Activated T-helper 1 cell treated with Interleukin-2 at 50 U/mL for 16 hours (primary cell): ENCODE results near the gene PTGES2.
A peak's percentile ranks its signal among the peaks of the same experiment; 100 is the strongest.
"Not testable (repeated sequence)": the region's sequence is repeated elsewhere in the genome, so short reads cannot be mapped to it uniquely, and the experiment has no call there.

Experiments
- DNase-seq: peaks from one replicate; pipeline ENCODE4 v3.0.0-alpha.2; 2020; ENCODE audit warnings: low read depth

The PTGES2 gene

GRCh38 chr9:128088253-128088945 lies 39.1 kb downstream of the PTGES2 start:
- no peak for DNase-seq

- no peak for DNase-seq
These were observed 40.3 kb downstream of the PTGES2 start for GRCh38 chr9:128087262-128087661.

DNA sequence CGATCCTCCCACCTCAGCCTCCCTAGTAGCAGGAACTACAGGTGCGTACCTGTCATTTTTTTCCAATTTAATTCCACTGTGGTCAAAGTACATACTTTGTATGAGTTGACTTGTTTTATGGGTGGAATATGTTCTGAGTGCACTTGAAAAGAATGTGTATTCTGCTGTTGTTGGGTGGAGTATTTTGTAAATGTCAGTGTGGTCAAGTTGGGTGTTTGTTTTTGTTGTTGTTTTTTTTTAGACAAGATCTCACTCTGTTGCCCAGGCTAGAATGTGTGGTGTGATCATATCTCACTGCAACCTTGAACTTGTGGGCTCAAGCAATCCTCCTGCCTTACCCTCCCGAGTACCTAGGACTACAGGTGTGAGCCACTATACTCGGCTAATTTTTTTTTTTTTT lies 41.6 kb downstream of the PTGES2 start:
- DNase-seq: no peak

DNA sequence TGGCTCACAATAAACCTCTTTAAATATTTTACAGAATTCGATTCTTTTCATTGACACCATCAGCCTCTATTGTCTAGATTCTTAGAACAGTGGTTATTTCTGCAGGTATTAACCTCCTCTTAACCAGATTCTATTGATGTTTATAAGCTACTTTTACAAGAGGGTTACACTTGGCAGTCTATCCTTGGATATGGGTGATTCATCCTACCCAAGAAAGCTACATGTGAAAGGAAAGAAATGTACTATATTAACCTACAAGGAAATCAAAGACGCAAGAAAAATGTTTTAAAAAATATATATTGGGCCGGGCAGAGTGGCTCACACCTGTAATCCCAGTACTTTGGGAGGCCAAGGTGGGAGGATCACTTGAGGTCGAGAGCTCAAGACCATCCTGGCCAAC lies 42.8 kb downstream of the PTGES2 start:
- no peak for DNase-seq

DNA sequence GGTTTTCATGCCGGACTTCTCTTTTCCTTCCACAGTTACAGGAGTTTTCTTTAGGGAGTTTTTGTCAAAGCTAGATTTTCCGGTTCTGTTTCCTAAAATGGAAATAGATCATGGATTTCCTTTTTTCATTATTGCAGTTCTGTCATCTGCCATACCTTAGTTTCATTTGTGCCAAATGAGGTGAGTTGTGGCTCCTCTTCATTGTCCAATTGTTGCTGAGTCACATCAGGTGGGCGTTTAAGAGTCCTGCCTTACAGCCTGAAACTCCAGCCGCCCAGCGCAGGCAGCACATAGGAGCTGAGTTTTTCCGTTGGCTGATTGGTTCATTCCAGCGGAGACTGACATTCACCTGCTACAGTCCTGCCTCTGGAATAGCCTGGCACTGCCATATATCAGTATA lies 45.4 kb downstream of the PTGES2 start:
- DNase-seq: no peak

- no peak for DNase-seq
These were observed 46.5 kb downstream of the PTGES2 start for GRCh38 chr9:128081056-128081455.

- DNase-seq: no peak
These were observed 47.3 kb downstream of the PTGES2 start for GRCh38 chr9:128080206-128080605.

DNA sequence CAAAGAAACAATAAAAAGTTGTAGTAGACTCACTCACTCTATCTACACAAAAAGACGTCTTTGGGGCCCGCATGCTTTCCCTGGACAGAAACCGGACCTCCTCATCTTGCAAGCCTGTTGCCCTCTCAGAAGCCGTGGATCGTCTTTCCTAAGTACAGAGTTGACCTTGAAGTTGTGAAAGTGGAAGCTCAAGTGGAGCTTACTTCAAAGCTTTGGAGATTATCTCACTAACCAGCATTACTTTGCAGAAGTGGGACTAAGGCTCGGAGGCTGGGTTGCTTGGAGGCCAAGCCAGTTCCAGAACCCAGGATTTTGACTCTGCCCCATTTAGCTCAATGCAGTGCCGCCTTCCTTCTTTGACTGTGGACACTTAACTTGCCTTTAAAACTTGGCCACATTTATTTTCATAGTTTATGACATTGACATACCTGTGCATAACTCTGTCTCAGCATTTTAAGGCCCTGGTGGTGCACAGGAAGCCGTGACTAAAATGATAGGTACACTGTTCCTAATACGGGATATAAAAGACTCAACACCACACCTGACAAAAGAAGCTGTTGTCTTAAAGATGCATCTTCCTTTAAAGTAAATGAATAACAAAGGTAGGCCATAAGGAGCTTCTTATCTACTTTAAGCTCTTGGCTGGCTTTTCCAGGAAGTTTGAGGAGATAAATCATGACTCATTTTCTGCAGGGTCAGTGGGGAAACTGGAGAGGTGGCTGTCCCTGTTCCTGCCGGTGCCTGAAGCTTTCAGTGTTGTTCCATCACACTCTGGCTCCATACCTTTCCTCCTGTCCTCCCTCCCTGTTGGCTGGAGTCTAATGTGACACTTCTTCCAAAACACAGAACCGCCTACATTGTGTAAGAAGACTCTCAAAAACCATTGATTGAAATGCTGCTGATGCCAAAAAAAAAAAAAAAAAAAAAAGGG lies 48.8 kb downstream of the PTGES2 start:
- no peak for DNase-seq

DNA sequence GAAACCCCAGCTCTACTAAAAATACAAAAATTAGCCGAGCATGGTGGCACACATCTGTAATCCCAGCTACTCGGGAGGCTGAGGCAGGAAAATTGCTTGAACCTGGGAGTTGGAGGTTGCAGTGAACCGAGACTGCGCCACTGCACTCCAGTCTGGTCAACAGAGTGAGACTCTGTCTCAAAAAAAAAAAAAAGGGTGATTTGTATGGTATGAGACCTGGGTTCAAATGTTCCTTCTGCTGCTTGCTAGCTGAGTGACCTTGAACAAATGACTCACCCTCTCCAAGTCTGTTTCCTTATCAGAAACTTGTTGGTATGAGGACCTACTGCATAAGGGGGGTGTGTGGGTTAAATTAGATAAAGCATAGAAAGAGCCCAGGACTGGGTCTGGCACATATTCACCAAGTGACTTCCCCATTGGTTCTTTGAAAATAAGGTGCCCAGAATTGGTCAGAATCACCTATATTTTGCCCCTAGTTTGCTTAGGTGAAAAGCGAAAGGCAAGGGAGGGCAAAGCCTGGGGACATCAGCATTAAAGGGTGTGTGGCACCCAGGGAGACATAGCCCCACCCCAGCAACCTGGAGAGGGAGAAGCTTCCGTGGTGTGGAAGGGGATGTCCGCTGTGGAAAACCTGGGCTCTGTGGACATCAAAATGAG lies 49.6 kb downstream of the PTGES2 start:
- no peak for DNase-seq

DNA sequence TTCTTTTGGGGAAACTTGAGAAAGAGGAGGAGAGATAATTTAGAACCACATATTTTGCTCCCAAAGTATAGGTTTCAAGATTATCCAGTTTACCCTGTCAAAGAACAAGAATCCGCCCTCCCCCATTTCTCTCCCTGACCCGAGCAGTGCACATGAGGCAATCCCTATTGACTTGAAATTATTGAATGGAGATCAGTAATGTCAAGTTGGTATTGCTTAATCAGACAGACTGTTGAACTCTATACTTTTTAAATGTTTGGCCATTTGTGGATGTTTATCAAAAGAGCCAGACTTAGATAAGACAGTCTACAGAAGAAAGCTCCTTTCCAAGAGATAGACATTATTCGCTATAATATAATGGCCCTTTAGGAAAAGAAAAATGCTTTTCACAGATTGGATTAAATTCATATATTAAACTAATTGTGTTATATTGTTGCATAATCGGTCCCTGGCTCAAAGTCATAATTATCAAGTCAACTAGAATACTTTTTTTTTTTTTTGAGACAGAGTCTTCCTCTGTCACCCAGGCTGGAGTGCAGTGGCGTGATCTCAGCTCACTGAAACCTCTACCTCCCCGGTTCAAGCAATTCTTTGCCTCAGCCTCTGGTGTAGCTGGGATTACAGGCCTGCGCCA lies 54.2 kb downstream of the PTGES2 start:
- no peak for DNase-seq

DNA sequence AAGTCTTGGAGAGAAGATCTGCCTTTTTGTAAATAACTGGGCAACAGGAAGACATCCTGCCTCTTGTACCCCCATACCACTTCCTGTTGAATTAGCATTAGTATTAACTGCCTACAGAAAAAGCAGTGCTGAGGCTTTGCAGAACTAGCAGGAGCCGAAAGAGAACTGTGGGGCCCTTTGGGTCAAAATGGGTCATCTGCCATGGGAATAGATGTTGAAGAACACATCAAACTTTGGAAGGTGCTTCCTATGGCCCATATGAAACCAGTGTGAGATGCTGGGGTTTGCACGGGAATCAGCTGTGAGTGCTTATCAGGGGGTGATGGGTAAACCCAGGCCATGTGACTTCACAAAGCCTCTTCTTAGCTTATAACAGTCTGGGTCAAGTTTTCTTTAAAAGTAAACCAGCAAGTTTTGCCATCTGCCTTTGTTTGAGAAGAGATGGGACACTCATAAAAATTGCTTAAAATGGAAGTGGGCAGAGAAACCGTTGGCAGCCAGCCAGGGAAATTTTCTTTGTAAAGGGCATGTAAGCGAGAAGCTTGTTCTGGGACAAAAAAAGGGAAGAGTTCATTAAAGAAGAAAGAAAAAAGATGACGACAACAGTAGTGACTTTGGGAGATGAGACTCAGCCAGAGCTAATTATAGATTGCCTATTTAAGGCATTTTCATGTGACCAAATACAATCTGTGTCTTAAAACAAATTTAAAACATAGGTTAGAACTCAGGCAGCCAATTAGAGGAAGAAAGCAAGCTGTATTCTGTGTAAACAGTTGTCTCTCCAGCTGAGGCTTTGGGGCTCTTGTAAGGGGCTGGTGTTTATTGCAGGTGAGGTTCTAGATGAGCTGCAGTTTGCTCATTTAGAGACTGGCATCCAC lies 55.1 kb downstream of the PTGES2 start:
- DNase-seq: peak; percentile 32

- not testable (repeated sequence) for DNase-seq
These were observed 56.1 kb downstream of the PTGES2 start for GRCh38 chr9:128071475-128071874.

GRCh38 chr9:128070874-128071273 lies 56.7 kb downstream of the PTGES2 start:
- DNase-seq: no peak
